HepG2 (cell line): Measurements from ENCODE around the gene MYPN. TPM values are rescaled to one million over a fixed set of nuclear protein-coding genes. Genes with fewer than 3 reads are reported as not detected.

ENCODE experiments used
- ARHGAP35 ChIP-seq: sonication (generic); formaldehyde crosslinking; IDR thresholded peaks from 2 replicates; pipeline ENCODE4 v1.9.0; 2022; ENCODE audit warnings: mild to moderate bottlenecking, inconsistent platforms, moderate library complexity, missing genetic modification reagents, borderline replicate concordance
- IRX3 ChIP-seq: sonication (generic); formaldehyde crosslinking; IDR thresholded peaks from 2 replicates; pipeline ENCODE4 v1.8.1; 2023; ENCODE audit warnings: mild to moderate bottlenecking, low read depth, missing genetic modification reagents, borderline replicate concordance
- LCORL ChIP-seq, 2 experiments: fragments of 450-650 bp in 1 of 2; sonication (generic) in 1 of 2; formaldehyde crosslinking in 1 of 2; IDR thresholded peaks; 2 replicates each; pipeline versions ENCODE4 v1.5.0 to v1.6.1; 2017 to 2020; ENCODE audit warnings: antibody characterized with exemption in 1 of 2, missing genetic modification reagents in 1 of 2
- RARA ChIP-seq: IDR thresholded peaks from 2 replicates; pipeline ENCODE4 v1.6.1; 2016; ENCODE audit warnings: missing genetic modification reagents, missing compliant biosample characterization
- SAP130 ChIP-seq: IDR thresholded peaks from 2 replicates; pipeline ENCODE4 v1.6.1; 2016; ENCODE audit warnings: low read depth
- ZNF329 ChIP-seq: sonication (generic); formaldehyde crosslinking; IDR thresholded peaks from 2 replicates; pipeline ENCODE4 v1.9.0; 2021; ENCODE audit warnings: low read depth, mild to moderate bottlenecking, missing genetic modification reagents
- ZNF747 ChIP-seq: sonication (generic); formaldehyde crosslinking; IDR thresholded peaks from 2 replicates; pipeline ENCODE4 v1.8.1; 2023; ENCODE audit warnings: missing genetic modification reagents, mild to moderate bottlenecking, borderline replicate concordance
- ZNF781 ChIP-seq: sonication (generic); formaldehyde crosslinking; IDR thresholded peaks from 2 replicates; pipeline ENCODE4 v1.5.1; 2020; ENCODE audit warnings: borderline replicate concordance, mild to moderate bottlenecking, missing genetic modification reagents; ENCODE audit errors: not compliant biosample characterization
- polyA plus RNA-seq, 8 experiments: library from polyadenylated mRNA; depleted of rRNA in 3 of 8; stranded (reverse) in 7 of 8; unstranded in 1 of 8; fragments of >200 nt; fragmentation: Illumina TruSeq in 4 of 8; extraction: Trizol in 4 of 8; gene quantifications; 2 replicates each; pipeline versions ENCODE4 v1.2.1 to v1.2.3, GENCODE V29; 2011 to 2016; ENCODE audit warnings: low read depth in 4 of 8, missing spikeins in 1 of 8, mixed read lengths in 1 of 8; ENCODE audit not compliant: insufficient read depth in 1 of 8
- total RNA-seq, 5 experiments: library from RNA; depleted of rRNA; stranded (reverse); fragments of >200 nt; fragmentation: Illumina TruSeq; extraction: Trizol; gene quantifications; 2 replicates each; pipeline ENCODE4 v1.2.3, GENCODE V29; 2016; ENCODE audit warnings: low read depth in 1 of 5
- TF ChIP-seq, protein P1 (sequence below): sonication (generic); formaldehyde crosslinking; IDR thresholded peaks from 2 replicates; pipeline ENCODE4 v1.9.0; 2022; ENCODE audit warnings: missing genetic modification reagents, mild to moderate bottlenecking, borderline replicate concordance
- TF ChIP-seq, protein P2 (sequence below): sonication (generic); formaldehyde crosslinking; IDR thresholded peaks from 2 replicates; pipeline ENCODE4 v1.5.0; 2020; ENCODE audit warnings: mild to moderate bottlenecking, missing genetic modification reagents, borderline replicate concordance
- TF ChIP-seq, protein P3 (sequence below): IDR thresholded peaks from 2 replicates; pipeline ENCODE4 v1.6.1; 2012; ENCODE audit warnings: inconsistent platforms
- TF ChIP-seq, protein P4 (sequence below): IDR thresholded peaks from 2 replicates; pipeline ENCODE4 v1.6.1; 2016; ENCODE audit warnings: missing compliant biosample characterization, missing genetic modification reagents, borderline replicate concordance
- TF ChIP-seq, protein P5 (sequence below): sonication (generic); formaldehyde crosslinking; IDR thresholded peaks from one replicate; pipeline ENCODE4 v1.5.1; 2020; ENCODE audit warnings: mild to moderate bottlenecking, missing genetic modification reagents; ENCODE audit errors: not compliant biosample characterization

Gene MYPN
- total and polyA plus RNA-seq, 2 of the 13 experiments (the other 11 are each of a cell fraction or from before 2014, with no cell fraction given), result not detected

DNA sequence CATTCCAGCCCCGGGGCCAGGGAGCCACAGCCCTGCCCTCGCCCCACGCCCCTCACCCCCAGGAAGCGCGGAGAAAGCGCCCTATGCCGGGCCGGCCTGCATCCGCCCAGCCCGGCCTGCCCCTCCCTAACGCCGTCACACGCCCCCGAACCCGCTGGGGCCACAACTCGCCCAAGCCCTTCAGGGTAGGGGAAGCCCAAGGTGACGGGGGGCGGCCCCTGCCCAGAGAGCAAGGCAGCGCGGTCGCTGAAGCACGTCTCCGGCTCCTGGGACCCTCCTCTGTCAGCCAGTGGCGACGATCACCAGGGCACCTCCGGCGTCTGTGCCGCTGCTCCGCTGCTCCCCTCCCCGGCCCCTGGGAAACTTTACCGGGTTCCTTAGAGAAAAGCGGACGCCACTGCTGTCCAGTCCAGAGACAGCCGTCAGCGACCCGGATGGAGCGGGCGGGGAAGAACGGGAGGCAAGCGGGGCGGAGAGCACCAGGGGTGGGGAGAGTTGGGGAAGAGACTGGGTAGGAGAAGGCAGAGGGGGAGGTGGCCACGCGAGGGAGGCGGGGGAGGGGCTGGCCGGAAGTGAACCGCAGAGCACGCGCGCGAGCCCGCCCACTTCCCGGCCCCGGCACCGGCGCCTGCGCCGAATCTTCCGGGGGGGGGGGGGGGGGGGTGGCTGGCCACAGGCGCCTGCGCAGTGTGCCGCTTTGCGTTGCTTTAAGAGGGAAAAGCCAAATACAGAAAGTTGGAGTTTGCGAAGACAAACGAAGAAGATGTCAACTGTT is 34.3 kb upstream of the MYPN start, which contains the start of gene HERC4 (continued):
- TF ChIP-seq IRX3 (CRISPR knock-in tag) (peak; percentile 59; the same call in 1 of the 2 replicates), SAP130 (peak; percentile 85), RARA (CRISPR knock-in tag) (0 out of 2 replicates have a peak, but pooled peaks have one; percentile 15), LCORL (IDR thresholded peaks at IDR 0.05) (no peak), LCORL (CRISPR knock-in tag; IDR thresholded peaks at IDR 0.05) (peak; percentile 64), ZNF329 (CRISPR knock-in tag) (0 out of 2 replicates have a peak, but pooled peaks have one; percentile 60), ZNF747 (no peak), ARHGAP35 (CRISPR knock-in tag) (peak; percentile 62; the same call in 1 of the 2 replicates), ZNF781 (CRISPR knock-in tag) (no peak)
- TF ChIP-seq, protein P1, sequence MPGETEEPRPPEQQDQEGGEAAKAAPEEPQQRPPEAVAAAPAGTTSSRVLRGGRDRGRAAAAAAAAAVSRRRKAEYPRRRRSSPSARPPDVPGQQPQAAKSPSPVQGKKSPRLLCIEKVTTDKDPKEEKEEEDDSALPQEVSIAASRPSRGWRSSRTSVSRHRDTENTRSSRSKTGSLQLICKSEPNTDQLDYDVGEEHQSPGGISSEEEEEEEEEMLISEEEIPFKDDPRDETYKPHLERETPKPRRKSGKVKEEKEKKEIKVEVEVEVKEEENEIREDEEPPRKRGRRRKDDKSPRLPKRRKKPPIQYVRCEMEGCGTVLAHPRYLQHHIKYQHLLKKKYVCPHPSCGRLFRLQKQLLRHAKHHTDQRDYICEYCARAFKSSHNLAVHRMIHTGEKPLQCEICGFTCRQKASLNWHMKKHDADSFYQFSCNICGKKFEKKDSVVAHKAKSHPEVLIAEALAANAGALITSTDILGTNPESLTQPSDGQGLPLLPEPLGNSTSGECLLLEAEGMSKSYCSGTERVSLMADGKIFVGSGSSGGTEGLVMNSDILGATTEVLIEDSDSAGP (CRISPR knock-in tag), result peak; percentile 86; the same call in 1 of the 2 replicates
- TF ChIP-seq, protein P2, sequence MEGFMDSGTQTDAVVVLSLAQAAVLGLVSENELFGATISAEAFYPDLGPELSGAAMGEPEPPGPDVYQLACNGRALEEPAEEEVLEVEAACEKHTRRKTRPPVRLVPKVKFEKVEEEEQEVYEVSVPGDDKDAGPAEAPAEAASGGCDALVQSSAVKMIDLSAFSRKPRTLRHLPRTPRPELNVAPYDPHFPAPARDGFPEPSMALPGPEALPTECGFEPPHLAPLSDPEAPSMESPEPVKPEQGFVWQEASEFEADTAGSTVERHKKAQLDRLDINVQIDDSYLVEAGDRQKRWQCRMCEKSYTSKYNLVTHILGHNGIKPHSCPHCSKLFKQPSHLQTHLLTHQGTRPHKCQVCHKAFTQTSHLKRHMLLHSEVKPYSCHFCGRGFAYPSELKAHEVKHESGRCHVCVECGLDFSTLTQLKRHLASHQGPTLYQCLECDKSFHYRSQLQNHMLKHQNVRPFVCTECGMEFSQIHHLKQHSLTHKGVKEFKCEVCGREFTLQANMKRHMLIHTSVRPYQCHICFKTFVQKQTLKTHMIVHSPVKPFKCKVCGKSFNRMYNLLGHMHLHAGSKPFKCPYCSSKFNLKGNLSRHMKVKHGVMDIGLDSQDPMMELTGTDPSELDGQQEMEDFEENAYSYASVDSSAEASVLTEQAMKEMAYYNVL, result no peak
- TF ChIP-seq, protein P3, sequence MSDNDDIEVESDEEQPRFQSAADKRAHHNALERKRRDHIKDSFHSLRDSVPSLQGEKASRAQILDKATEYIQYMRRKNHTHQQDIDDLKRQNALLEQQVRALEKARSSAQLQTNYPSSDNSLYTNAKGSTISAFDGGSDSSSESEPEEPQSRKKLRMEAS, result peak; percentile 92
- TF ChIP-seq, protein P4, sequence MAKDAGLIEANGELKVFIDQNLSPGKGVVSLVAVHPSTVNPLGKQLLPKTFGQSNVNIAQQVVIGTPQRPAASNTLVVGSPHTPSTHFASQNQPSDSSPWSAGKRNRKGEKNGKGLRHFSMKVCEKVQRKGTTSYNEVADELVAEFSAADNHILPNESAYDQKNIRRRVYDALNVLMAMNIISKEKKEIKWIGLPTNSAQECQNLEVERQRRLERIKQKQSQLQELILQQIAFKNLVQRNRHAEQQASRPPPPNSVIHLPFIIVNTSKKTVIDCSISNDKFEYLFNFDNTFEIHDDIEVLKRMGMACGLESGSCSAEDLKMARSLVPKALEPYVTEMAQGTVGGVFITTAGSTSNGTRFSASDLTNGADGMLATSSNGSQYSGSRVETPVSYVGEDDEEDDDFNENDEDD (CRISPR knock-in tag), result peak; percentile 84; the same call in 1 of the 2 replicates
- TF ChIP-seq, protein P5, sequence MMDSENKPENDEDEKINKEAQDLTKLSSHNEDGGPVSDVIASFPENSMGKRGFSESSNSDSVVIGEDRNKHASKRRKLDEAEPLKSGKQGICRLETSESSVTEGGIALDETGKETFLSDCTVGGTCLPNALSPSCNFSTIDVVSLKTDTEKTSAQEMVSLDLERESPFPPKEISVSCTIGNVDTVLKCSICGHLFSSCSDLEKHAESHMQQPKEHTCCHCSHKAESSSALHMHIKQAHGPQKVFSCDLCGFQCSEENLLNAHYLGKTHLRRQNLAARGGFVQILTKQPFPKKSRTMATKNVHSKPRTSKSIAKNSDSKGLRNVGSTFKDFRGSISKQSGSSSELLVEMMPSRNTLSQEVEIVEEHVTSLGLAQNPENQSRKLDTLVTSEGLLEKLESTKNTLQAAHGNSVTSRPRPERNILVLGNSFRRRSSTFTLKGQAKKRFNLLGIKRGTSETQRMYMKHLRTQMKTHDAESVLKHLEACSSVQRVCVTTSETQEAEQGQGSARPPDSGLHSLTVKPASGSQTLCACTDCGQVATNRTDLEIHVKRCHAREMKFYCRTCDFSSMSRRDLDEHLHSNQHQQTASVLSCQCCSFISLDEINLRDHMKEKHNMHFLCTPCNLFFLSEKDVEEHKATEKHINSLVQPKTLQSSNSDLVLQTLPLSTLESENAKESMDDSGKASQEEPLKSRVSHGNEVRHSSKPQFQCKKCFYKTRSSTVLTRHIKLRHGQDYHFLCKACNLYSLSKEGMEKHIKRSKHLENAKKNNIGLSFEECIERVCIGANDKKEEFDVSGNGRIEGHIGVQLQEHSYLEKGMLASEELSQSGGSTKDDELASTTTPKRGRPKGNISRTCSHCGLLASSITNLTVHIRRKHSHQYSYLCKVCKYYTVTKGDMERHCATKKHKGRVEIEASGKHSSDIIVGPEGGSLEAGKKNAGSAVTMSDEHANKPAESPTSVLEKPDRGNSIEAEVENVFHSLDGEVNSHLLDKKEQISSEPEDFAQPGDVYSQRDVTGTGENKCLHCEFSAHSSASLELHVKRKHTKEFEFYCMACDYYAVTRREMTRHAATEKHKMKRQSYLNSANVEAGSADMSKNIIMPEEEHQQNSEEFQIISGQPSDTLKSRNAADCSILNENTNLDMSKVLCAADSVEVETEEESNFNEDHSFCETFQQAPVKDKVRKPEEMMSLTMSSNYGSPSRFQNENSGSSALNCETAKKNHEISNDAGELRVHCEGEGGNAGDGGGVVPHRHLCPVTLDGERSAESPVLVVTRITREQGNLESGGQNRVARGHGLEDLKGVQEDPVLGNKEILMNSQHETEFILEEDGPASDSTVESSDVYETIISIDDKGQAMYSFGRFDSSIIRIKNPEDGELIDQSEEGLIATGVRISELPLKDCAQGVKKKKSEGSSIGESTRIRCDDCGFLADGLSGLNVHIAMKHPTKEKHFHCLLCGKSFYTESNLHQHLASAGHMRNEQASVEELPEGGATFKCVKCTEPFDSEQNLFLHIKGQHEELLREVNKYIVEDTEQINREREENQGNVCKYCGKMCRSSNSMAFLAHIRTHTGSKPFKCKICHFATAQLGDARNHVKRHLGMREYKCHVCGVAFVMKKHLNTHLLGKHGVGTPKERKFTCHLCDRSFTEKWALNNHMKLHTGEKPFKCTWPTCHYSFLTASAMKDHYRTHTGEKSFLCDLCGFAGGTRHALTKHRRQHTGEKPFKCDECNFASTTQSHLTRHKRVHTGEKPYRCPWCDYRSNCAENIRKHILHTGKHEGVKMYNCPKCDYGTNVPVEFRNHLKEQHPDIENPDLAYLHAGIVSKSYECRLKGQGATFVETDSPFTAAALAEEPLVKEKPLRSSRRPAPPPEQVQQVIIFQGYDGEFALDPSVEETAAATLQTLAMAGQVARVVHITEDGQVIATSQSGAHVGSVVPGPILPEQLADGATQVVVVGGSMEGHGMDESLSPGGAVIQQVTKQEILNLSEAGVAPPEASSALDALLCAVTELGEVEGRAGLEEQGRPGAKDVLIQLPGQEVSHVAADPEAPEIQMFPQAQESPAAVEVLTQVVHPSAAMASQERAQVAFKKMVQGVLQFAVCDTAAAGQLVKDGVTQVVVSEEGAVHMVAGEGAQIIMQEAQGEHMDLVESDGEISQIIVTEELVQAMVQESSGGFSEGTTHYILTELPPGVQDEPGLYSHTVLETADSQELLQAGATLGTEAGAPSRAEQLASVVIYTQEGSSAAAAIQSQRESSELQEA (CRISPR knock-in tag), result peak; percentile 39
